SHP77 treated with DMSO at 0.1 percent for 48 hours (cell line): Measurements from ENCODE around the gene SUPT6H.
"Not testable (repeated sequence)": the region's sequence is repeated elsewhere in the genome, so short reads cannot be mapped to it uniquely, and the experiment has no call there.

Experiments used
- DNase-seq: peaks from one replicate; lab custom pipeline; 2025; lab: John Stamatoyannopoulos, UW

The SUPT6H gene

GRCh38 chr17:28719021-28719433, 57.0 kb downstream of the SUPT6H start:
- DNase-seq = no peak

GRCh38 chr17:28720247-28720996, 58.4 kb downstream of the SUPT6H start:
- DNase-seq = no peak

- not testable (repeated sequence) for DNase-seq
Measured at GRCh38 chr17:28720997-28721329, 59.0 kb downstream of the SUPT6H start.

- DNase-seq = no peak
Measured at GRCh38 chr17:28722417-28723158, 60.6 kb downstream of the SUPT6H start.

GRCh38 chr17:28723159-28723835, 61.3 kb downstream of the SUPT6H start:
- DNase-seq = no peak

- not testable (repeated sequence) for DNase-seq
Measured at GRCh38 chr17:28723836-28724499, 62.0 kb downstream of the SUPT6H start.

GRCh38 chr17:28724500-28725165, 62.6 kb downstream of the SUPT6H start:
- no peak for DNase-seq

GRCh38 chr17:28725166-28725659, 63.2 kb downstream of the SUPT6H start:
- peak; percentile 47 for DNase-seq

- peak; percentile 93 for DNase-seq
Measured at GRCh38 chr17:28725660-28726225, 63.7 kb downstream of the SUPT6H start.

- DNase-seq = peak; percentile 57
Measured at GRCh38 chr17:28726226-28726626, 64.2 kb downstream of the SUPT6H start, which contains the start of gene TLCD1. Gene TLCD1, minus strand, starts transcription at chr17:28726233. Its CDS starts 136 bp downstream, at chr17:28726097.

GRCh38 chr17:28726627-28727491, 64.9 kb downstream of the SUPT6H start:
- peak; percentile 81 for DNase-seq

GRCh38 chr17:28728364-28729200, 66.6 kb downstream of the SUPT6H start, which contains the start of gene NEK8:
Gene NEK8, plus strand, starts transcription at chr17:28728788. Its CDS starts 26 bp downstream, at chr17:28728814.
- DNase-seq = peak; percentile 75

GRCh38 chr17:28729950-28730330, 67.9 kb downstream of the SUPT6H start:
- no peak for DNase-seq

- DNase-seq = no peak
Measured at GRCh38 chr17:28733346-28733745, 71.3 kb downstream of the SUPT6H start.

GRCh38 chr17:28734712-28735241, 72.8 kb downstream of the SUPT6H start:
- DNase-seq = no peak

- no peak for DNase-seq
Measured at GRCh38 chr17:28735242-28735722, 73.3 kb downstream of the SUPT6H start.

- DNase-seq = not testable (repeated sequence)
Measured at GRCh38 chr17:28735913-28736769, 74.1 kb downstream of the SUPT6H start.

GRCh38 chr17:28737316-28737715, 75.3 kb downstream of the SUPT6H start:
- DNase-seq = no peak
